CD4-positive, alpha-beta T cell treated with Interleukin-4 for 4 hours (primary cell): ENCODE measurements around the gene STARD6.
"Not testable (repeated sequence)": the region's sequence is repeated elsewhere in the genome, so short reads cannot be mapped to it uniquely, and the experiment has no call there.

Experiments used
- DNase-seq: peaks from one replicate; pipeline ENCODE4 v3.0.0-alpha.2; 2020

Gene STARD6

GRCh38 chr18:54335638-54336173 lies 22.0 kb downstream of the STARD6 start:
- no peak for DNase-seq

GRCh38 chr18:54330768-54331548 lies 26.7 kb downstream of the STARD6 start:
- no peak for DNase-seq

- DNase-seq, result no peak
These were observed 27.9 kb downstream of the STARD6 start for GRCh38 chr18:54329787-54330186.

- no peak for DNase-seq
These were observed 29.8 kb downstream of the STARD6 start for GRCh38 chr18:54327818-54328217.

GRCh38 chr18:54323970-54324369 lies 33.7 kb downstream of the STARD6 start:
- no peak for DNase-seq

- DNase-seq, result no peak
These were observed 34.1 kb downstream of the STARD6 start for GRCh38 chr18:54323561-54323960.

- no peak for DNase-seq
These were observed 41.4 kb downstream of the STARD6 start for GRCh38 chr18:54316071-54316820.

- not testable (repeated sequence) for DNase-seq
These were observed 48.1 kb downstream of the STARD6 start for GRCh38 chr18:54309564-54309963.

GRCh38 chr18:54303408-54303807 lies 54.2 kb downstream of the STARD6 start:
- no peak for DNase-seq

- DNase-seq, result not testable (repeated sequence)
These were observed 58.7 kb downstream of the STARD6 start for GRCh38 chr18:54298991-54299390.

GRCh38 chr18:54296062-54296461 lies 61.6 kb downstream of the STARD6 start:
- DNase-seq, result no peak

- DNase-seq, result no peak
These were observed 63.4 kb downstream of the STARD6 start for GRCh38 chr18:54294274-54294673.

- peak; percentile 67 for DNase-seq
These were observed 72.5 kb downstream of the STARD6 start for GRCh38 chr18:54284981-54285785.

GRCh38 chr18:54284535-54284934 lies 73.1 kb downstream of the STARD6 start:
- no peak for DNase-seq

- DNase-seq, result no peak
These were observed 77.5 kb downstream of the STARD6 start for GRCh38 chr18:54280220-54280569.

GRCh38 chr18:54279477-54280219 lies 78.0 kb downstream of the STARD6 start:
- no peak for DNase-seq

- no peak for DNase-seq
These were observed 79.0 kb downstream of the STARD6 start for GRCh38 chr18:54278615-54279014.

- no peak for DNase-seq
These were observed 79.8 kb downstream of the STARD6 start for GRCh38 chr18:54277899-54278298.
